ENCODE measurements around the gene TCFL5.

Gene TCFL5

DNA sequence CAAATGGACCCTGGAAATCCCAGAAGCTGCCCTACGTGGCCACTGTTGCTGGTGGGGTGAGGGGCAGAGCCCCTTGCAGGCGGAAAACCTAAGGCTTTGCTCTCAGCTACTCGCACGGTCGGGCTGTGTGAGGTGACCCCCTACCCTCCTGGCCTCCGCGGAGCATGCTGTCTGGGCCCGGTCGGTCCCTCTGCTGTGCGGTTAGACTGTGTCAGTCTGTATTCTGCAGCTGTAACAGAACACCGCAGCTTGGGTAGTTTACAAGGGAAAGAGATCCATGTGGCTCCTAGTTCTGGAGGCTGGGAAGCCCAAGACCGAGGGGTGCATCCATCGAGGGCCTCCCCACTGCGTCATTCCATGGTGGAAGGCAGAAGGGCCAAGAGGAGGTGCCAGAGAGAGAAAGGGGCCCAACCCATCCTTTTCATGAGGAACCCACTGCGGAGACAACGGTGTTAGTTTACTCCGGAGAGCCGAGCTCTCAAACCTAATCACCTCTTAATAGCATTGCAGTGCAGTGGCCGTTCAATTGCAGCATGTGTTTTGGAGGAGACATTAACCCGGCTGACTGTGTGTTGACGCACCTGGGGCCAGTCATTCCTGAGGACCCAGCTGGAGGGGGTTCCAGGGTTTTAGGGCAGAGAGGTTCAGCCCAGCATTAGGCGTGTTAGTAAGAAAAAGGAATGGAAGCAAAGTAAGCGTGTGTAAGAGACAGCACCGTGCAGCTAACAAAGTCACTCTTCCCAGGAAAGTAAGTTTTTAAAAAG lies 26.5 kb downstream of the TCFL5 start:
- DNase-seq (ENCODE audit: low spot score), result no peak

DNA sequence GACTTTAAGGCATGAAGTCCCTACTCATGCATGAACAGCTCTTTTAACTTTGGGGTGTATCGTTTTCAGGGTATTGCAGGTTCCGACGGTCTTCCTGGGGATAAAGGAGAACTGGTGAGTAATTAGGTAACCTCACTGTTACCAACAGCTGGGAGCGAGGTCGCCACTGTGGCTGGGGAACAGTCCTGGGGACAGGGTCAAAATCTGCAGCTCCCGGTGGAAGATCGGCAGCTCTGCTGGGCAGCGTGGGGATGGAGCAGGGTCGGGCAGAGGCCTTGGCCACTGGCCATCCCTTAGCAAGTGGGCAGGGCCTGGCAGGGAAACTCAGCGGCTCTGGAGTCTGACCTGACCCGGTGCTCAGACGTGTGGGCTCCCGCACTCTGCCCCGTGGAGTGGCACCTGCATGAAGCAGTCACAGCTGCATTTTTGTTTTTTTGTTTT lies 28.7 kb downstream of the TCFL5 start:
- no peak for DNase-seq (ENCODE audit: low spot score)

GRCh38 chr20:62832212-62832922 lies 29.3 kb downstream of the TCFL5 start:
- no peak for DNase-seq (ENCODE audit: low spot score)

- no peak for DNase-seq (ENCODE audit: low spot score)
Observed at GRCh38 chr20:62831854-62832211, 29.8 kb downstream of the TCFL5 start.

DNA sequence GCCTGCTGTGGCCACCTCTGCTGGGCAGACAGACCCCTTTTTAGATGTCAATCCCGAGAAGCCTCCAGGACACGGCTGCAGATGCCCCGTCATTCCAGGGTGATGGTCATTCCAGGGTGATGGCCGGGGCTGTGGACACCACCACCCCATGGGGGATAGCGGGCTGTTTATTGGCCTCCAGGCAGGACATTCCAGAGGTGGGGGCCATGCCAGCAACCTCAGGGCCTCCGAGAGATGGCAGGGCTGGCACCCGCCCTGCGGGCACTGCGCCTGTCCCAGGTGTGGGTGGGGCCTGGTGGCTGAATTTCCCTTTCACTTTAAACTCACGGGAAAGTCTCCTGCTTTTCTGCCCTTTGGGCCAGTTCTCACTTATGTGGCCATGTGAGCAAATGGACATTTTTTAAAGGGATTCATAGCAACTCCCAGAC lies 30.2 kb downstream of the TCFL5 start:
- DNase-seq (ENCODE audit: low spot score), result no peak

DNA sequence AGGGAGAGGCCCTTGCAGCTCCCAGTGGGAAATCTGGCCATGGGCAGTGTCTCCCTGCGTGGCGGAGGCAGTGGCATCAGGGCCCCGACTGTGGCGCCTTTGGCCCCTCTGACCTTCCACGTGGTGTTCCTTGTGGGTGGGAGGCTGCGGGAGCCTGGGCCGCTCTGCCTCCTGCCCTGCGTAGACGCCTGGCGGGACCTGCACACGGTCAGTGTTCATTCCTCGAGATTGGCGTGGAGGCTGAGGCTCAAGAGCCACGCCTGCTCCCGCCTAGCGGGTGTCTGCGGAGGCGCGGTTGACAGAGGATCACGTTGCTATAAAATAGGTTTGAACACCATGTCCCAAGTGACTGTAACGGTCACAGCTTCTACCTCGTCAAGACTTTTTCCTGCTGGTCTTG lies 30.8 kb downstream of the TCFL5 start:
- DNase-seq (ENCODE audit: low spot score), result no peak

- DNase-seq (ENCODE audit: low spot score), result no peak
Observed at GRCh38 chr20:62830251-62830650, 31.4 kb downstream of the TCFL5 start.

DNA sequence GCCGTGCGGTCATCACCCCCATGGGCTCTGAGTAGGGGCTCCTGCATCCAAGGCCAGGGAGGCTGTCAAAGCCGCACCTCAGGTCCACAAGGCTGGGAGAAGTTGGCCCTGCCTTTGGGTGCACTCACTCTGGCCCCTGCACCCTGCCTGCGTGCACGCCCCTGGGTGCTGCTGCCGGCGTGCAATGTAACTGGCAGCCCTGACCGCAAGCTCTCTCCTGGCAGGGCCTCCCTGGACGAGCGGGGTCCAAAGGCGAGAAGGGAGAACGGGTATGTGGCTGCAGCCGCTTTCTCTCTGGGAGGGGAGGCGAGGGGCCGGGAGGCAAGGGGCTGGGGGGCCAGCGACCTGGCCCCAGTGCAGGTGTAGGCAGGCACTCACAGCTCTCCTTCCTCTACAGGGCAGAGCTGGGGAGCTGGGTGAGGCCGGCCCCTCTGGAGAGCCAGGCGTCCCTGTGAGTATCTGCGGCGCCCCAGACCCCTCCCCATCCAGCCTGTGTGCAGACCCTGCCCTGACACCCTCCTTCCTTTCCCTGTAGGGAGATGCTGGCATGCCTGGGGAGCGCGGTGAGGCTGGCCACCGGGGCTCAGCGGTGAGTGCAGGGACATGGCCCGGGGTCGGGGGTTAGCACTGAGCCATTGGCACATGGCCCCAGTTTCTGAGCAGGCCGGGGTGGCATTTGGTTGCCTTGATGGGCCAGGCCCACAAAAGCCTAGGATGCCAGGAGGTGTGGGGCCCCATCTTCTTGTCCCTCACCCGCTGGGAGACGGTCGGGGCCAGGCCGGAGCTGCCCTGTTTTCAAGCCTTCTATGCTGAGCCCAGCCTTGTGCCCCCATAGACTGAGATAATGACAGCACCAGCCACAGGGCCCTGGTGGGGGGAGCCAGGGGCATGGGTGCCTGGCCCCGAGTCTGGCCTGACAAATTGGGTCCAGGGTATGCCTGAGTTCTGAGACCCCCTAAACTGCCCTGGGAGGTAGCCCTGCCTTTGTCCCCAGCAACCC lies 32.1 kb downstream of the TCFL5 start:
- no peak for DNase-seq (ENCODE audit: low spot score)

GRCh38 chr20:62828511-62829230 lies 33.0 kb downstream of the TCFL5 start:
- DNase-seq (ENCODE audit: low spot score), result no peak

DNA sequence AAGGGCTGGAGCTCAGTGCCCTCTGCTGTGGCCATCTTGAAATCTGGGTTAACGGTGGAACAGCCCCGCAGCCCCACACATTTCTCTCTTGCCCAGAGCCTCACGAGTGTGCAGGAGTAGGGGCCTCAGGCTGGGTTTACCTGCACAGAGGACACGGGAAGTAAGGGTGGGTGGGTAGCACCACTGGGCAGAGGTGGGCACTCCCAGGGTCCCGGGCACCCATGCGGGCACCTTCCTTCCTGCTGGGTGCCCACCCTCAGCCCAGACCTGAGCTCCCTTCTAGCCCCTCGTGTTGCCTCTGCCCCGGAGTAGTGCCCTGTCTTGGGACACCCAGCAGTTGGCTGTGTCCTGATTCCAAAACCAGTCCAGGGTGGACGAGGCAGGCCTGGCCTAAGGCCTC lies 33.6 kb downstream of the TCFL5 start:
- DNase-seq (ENCODE audit: low spot score), result no peak

DNA sequence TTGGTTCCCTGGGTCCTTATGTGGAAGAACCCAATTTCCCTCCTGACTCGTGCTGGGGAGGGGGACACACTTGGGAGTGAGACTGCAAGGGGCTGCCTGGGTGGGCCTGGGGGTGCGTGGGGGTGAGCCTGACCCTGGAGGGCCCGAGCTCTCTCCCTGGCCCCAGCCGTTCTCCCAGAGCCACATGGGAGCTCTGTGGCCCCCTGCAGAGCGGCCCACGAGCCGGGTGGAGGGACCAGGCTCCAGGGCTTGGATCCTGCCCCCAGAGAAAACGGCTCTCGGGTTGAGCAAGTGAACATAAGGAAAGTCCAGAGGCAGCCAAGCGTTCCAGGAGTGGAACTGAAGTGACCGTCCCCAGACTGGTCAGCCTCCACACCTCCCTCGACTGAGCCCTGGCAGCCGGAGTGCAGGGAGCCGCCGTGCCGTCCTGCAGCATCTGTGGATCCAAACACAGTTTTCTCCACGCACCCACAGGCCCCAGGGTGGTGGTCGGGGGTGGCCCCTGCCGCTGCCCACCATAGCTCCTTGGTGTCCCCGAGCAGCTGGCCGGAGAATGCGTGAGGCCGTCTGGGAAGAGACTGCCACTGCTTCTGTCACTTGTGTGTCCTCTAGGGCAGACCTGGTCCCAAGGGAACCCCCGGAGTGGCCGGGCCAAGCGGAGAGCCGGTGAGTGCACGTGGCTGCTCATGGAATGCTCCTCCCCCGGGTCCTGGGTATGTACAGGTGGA lies 34.1 kb downstream of the TCFL5 start:
- no peak for DNase-seq (ENCODE audit: low spot score)

GRCh38 chr20:62826646-62827310 lies 34.8 kb downstream of the TCFL5 start:
- no peak for DNase-seq (ENCODE audit: low spot score)

- no peak for DNase-seq (ENCODE audit: low spot score)
Observed at GRCh38 chr20:62825986-62826645, 35.5 kb downstream of the TCFL5 start.

GRCh38 chr20:62825333-62825985 lies 36.2 kb downstream of the TCFL5 start:
- DNase-seq (ENCODE audit: low spot score), result no peak

GRCh38 chr20:62824476-62825332 lies 36.9 kb downstream of the TCFL5 start:
- peak; percentile 80 for DNase-seq (ENCODE audit: low spot score)

- DNase-seq (ENCODE audit: low spot score), result no peak
Observed at GRCh38 chr20:62823688-62824475, 37.7 kb downstream of the TCFL5 start.

GRCh38 chr20:62822788-62823651 lies 38.6 kb downstream of the TCFL5 start:
- peak; percentile 99 for DNase-seq (ENCODE audit: low spot score)

Measured in HuH-7.5 (cell line).